ENCODE results near the gene ADAMTS4. TPM values are rescaled to one million over a fixed set of nuclear protein-coding genes. Genes with fewer than 3 reads are reported as not detected.

ADAMTS4 gene
- total RNA-seq, 1 experiment from 2014 or later: 7.0 TPM

GRCh38 chr1:161159087-161159912 lies 39.6 kb downstream of the ADAMTS4 start, which contains the start of gene USP21:
USP21 (plus strand) TSS chr1:161159500; CDS start chr1:161160641, 1,141 bp downstream.
- H3K9ac ChIP-seq (ENCODE audit: extremely low read depth, insufficient read length, low read length): peak within 1 kb of the TSS; percentile 77
- no peak within 1 kb of the TSS; the same call in 1 of the 2 replicates for H3K4ac ChIP-seq (ENCODE audit: low read depth, low read length)
- Mint-ChIP-seq H3K27ac (peak within 1 kb of the TSS; percentile 86 to 97 (median 96)), H3K27me3 (ENCODE audit: low read depth) (no peaks in the 10 kb centered on the region; the same call in 1 of the 2 replicates), H3K4me1 (peaks cover 23 to 25% of the 10 kb centered on the region in 2 experiments), H3K36me3 (ENCODE audit: insufficient read depth in 1 of 3, low read depth in 3 of 3) (peaks cover 28 to 58% (median 51%) of the 10 kb centered on the region in 3 experiments), H3K4me3 (peak within 1 kb of the TSS; percentile 81 to 89), H3K9me3 (no peaks in the 10 kb centered on the region)
- no peaks in the 10 kb centered on the region for H3K27me3 ChIP-seq (ENCODE audit: insufficient read depth, low read length)
- H3K9me3 ChIP-seq (ENCODE audit: control insufficient read depth, low read depth, low read length): no peaks in the 10 kb centered on the region
- H2AK5ac ChIP-seq (ENCODE audit: insufficient read length, low read length): no peak within 1 kb of the TSS
- no peak within 1 kb of the TSS for H2BK12ac ChIP-seq (ENCODE audit: insufficient read length, low read depth, low read length)
- no peaks in the 10 kb centered on the region for H3K4me1 ChIP-seq (ENCODE audit: insufficient read depth, low read length)
- H2BK20ac ChIP-seq (ENCODE audit: low read depth, low read length, poor library complexity, severe bottlenecking): no peak within 1 kb of the TSS
- TF ChIP-seq, protein P1, sequence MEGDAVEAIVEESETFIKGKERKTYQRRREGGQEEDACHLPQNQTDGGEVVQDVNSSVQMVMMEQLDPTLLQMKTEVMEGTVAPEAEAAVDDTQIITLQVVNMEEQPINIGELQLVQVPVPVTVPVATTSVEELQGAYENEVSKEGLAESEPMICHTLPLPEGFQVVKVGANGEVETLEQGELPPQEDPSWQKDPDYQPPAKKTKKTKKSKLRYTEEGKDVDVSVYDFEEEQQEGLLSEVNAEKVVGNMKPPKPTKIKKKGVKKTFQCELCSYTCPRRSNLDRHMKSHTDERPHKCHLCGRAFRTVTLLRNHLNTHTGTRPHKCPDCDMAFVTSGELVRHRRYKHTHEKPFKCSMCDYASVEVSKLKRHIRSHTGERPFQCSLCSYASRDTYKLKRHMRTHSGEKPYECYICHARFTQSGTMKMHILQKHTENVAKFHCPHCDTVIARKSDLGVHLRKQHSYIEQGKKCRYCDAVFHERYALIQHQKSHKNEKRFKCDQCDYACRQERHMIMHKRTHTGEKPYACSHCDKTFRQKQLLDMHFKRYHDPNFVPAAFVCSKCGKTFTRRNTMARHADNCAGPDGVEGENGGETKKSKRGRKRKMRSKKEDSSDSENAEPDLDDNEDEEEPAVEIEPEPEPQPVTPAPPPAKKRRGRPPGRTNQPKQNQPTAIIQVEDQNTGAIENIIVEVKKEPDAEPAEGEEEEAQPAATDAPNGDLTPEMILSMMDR (conservative IDR thresholded peaks at IDR 0.05): peak; percentile 25; the same call in 1 of the 3 replicates
- H4K8ac ChIP-seq (replicated peaks; ENCODE audit: insufficient read length, low read depth, low read length): peak within 1 kb of the TSS; percentile 78
- H2BK120ac ChIP-seq (ENCODE audit: low read depth, low read length, poor library complexity, severe bottlenecking): peak within 1 kb of the TSS; percentile 39
- no peak within 1 kb of the TSS for H4K91ac ChIP-seq (ENCODE audit: insufficient read length, low read depth, low read length)
- H2BK5ac ChIP-seq (ENCODE audit: insufficient read length, low read length): no peak within 1 kb of the TSS
- no peak within 1 kb of the TSS for H3K23ac ChIP-seq (ENCODE audit: insufficient read length, low read depth, low read length)
- peak within 1 kb of the TSS; percentile 92 for H3K18ac ChIP-seq (ENCODE audit: insufficient read length, low read depth, low read length)
- no peak within 1 kb of the TSS for H3T11ph ChIP-seq (ENCODE audit: low read length)
- peak; percentile 94 for DNase-seq
- H3K4me2 ChIP-seq (ENCODE audit: insufficient read depth, insufficient read length, low read length): peak within 1 kb of the TSS; percentile 94
- H3K79me2 ChIP-seq (ENCODE audit: insufficient read depth, low read length): no peaks in the 10 kb centered on the region
- H3K79me1 ChIP-seq (ENCODE audit: insufficient read depth, low read depth, low read length, poor library complexity, severe bottlenecking): no peaks in the 10 kb centered on the region
- peak within 1 kb of the TSS; percentile 1 for H3K27ac ChIP-seq (ENCODE audit: insufficient read length, low read depth, low read length)
- H3K14ac ChIP-seq (ENCODE audit: insufficient read depth, low read length): peak within 1 kb of the TSS; percentile 85; the same call in 1 of the 2 replicates
- no peak within 1 kb of the TSS for H3K56ac ChIP-seq (ENCODE audit: insufficient read length, low read depth, low read length)
- no peak within 1 kb of the TSS for H2BK15ac ChIP-seq (ENCODE audit: low read depth, low read length)
- peak within 1 kb of the TSS; percentile 45 for H4K5ac ChIP-seq (ENCODE audit: insufficient read length, low read depth, low read length)
- H2AFZ ChIP-seq (ENCODE audit: low read length): peak within 1 kb of the TSS; percentile 53
- H4K20me1 ChIP-seq (ENCODE audit: control insufficient read depth, insufficient read depth, insufficient read length): no peaks in the 10 kb centered on the region
- no CpG with 5 or more reads among the region's 60 CpGs for WGBS (ENCODE audit: extremely low coverage, insufficient read length, low lambda C conversion rate)
- peaks cover 5% of the 10 kb centered on the region for H3K23me2 ChIP-seq (ENCODE audit: insufficient read length, low read depth, low read length, poor library complexity, severe bottlenecking)
